ENCODE results near the gene MSRB3.

MSRB3 gene

GRCh38 chr12:65490250-65490649 is 211.8 kb downstream of the MSRB3 start:
- H3K36me3 Mint-ChIP-seq (ENCODE audit: low read depth), result no peaks in the 10 kb centered on the region
- DNase-seq (no peak), ATAC-seq (no peak)
- peaks cover 6% of the 10 kb centered on the region for H3K9me3 Mint-ChIP-seq
- no peaks in the 10 kb centered on the region for H3K4me1 Mint-ChIP-seq
- H3K27me3 Mint-ChIP-seq, result peaks cover 6% of the 10 kb centered on the region
- H3K27ac Mint-ChIP-seq, result no peak overlapping the region
- no peak overlapping the region for H3K4me3 Mint-ChIP-seq

- H3K4me3 Mint-ChIP-seq, result no peak overlapping the region
- no peak for ATAC-seq
- no peak for DNase-seq
- H3K36me3 Mint-ChIP-seq (ENCODE audit: low read depth), result no peaks in the 10 kb centered on the region
- no peak overlapping the region for H3K27ac Mint-ChIP-seq
- peaks cover 3% of the 10 kb centered on the region for H3K9me3 Mint-ChIP-seq
- peaks cover 6% of the 10 kb centered on the region for H3K27me3 Mint-ChIP-seq
- no peaks in the 10 kb centered on the region for H3K4me1 Mint-ChIP-seq
Measured at GRCh38 chr12:65492998-65493912, 214.8 kb downstream of the MSRB3 start.

GRCh38 chr12:65493913-65494245 is 215.4 kb downstream of the MSRB3 start:
- Mint-ChIP-seq H3K27me3 (peaks cover 6% of the 10 kb centered on the region), H3K9me3 (peaks cover 3% of the 10 kb centered on the region), H3K27ac (no peak overlapping the region), H3K4me1 (no peaks in the 10 kb centered on the region), H3K36me3 (ENCODE audit: low read depth) (no peaks in the 10 kb centered on the region), H3K4me3 (no peak overlapping the region)
- ATAC-seq (no peak), DNase-seq (no peak)

GRCh38 chr12:65494537-65494936 is 216.1 kb downstream of the MSRB3 start:
- no peak for ATAC-seq
- no peak for DNase-seq
- H3K4me1 Mint-ChIP-seq, result no peaks in the 10 kb centered on the region
- H3K36me3 Mint-ChIP-seq (ENCODE audit: low read depth), result no peaks in the 10 kb centered on the region
- peaks cover 3% of the 10 kb centered on the region for H3K9me3 Mint-ChIP-seq
- no peak overlapping the region for H3K4me3 Mint-ChIP-seq
- no peak overlapping the region for H3K27ac Mint-ChIP-seq
- H3K27me3 Mint-ChIP-seq, result peaks cover 6% of the 10 kb centered on the region

GRCh38 chr12:65495233-65495632 is 216.8 kb downstream of the MSRB3 start:
- no peak overlapping the region for H3K27ac Mint-ChIP-seq
- no peaks in the 10 kb centered on the region for H3K4me1 Mint-ChIP-seq
- peaks cover 10% of the 10 kb centered on the region for H3K27me3 Mint-ChIP-seq
- peaks cover 3% of the 10 kb centered on the region for H3K9me3 Mint-ChIP-seq
- H3K4me3 Mint-ChIP-seq, result no peak overlapping the region
- ATAC-seq (no peak), DNase-seq (no peak)
- no peaks in the 10 kb centered on the region for H3K36me3 Mint-ChIP-seq (ENCODE audit: low read depth)

GRCh38 chr12:65496617-65497016 is 218.1 kb downstream of the MSRB3 start:
- no peak overlapping the region for H3K4me3 Mint-ChIP-seq
- DNase-seq (no peak), ATAC-seq (no peak)
- peaks cover 12% of the 10 kb centered on the region for H3K27me3 Mint-ChIP-seq
- H3K27ac Mint-ChIP-seq, result no peak overlapping the region
- H3K4me1 Mint-ChIP-seq, result no peaks in the 10 kb centered on the region
- no peaks in the 10 kb centered on the region for H3K36me3 Mint-ChIP-seq (ENCODE audit: low read depth)
- peaks cover 3% of the 10 kb centered on the region for H3K9me3 Mint-ChIP-seq

- Mint-ChIP-seq H3K9me3 (no peaks in the 10 kb centered on the region), H3K36me3 (ENCODE audit: low read depth) (no peaks in the 10 kb centered on the region), H3K27me3 (peaks cover 7% of the 10 kb centered on the region), H3K27ac (no peak overlapping the region), H3K4me1 (no peaks in the 10 kb centered on the region), H3K4me3 (no peak overlapping the region)
- ATAC-seq (no peak), DNase-seq (no peak)
Measured at GRCh38 chr12:65497660-65498059, 219.2 kb downstream of the MSRB3 start.

GRCh38 chr12:65499167-65499566 is 220.7 kb downstream of the MSRB3 start:
- DNase-seq (no peak), ATAC-seq (no peak)
- Mint-ChIP-seq H3K9me3 (no peaks in the 10 kb centered on the region), H3K4me3 (no peak overlapping the region), H3K27ac (no peak overlapping the region), H3K36me3 (ENCODE audit: low read depth) (no peaks in the 10 kb centered on the region), H3K27me3 (peaks cover 9% of the 10 kb centered on the region), H3K4me1 (no peaks in the 10 kb centered on the region)

- Mint-ChIP-seq H3K36me3 (ENCODE audit: low read depth) (no peaks in the 10 kb centered on the region), H3K9me3 (no peaks in the 10 kb centered on the region), H3K4me3 (no peak overlapping the region), H3K4me1 (no peaks in the 10 kb centered on the region), H3K27me3 (peaks cover 7% of the 10 kb centered on the region), H3K27ac (no peak overlapping the region)
- DNase-seq (no peak), ATAC-seq (no peak)
Measured at GRCh38 chr12:65500091-65500900, 221.8 kb downstream of the MSRB3 start.

- DNase-seq, result no peak
- Mint-ChIP-seq H3K4me3 (no peak overlapping the region), H3K9me3 (no peaks in the 10 kb centered on the region), H3K27me3 (peaks cover 7% of the 10 kb centered on the region), H3K27ac (no peak overlapping the region), H3K4me1 (no peaks in the 10 kb centered on the region), H3K36me3 (ENCODE audit: low read depth) (no peaks in the 10 kb centered on the region)
- ATAC-seq, result no peak
Measured at GRCh38 chr12:65501093-65501621, 222.7 kb downstream of the MSRB3 start.

GRCh38 chr12:65501935-65502334 is 223.5 kb downstream of the MSRB3 start:
- Mint-ChIP-seq H3K4me1 (no peaks in the 10 kb centered on the region), H3K36me3 (ENCODE audit: low read depth) (no peaks in the 10 kb centered on the region), H3K9me3 (no peaks in the 10 kb centered on the region), H3K4me3 (no peak overlapping the region), H3K27ac (no peak overlapping the region), H3K27me3 (peaks cover 7% of the 10 kb centered on the region)
- ATAC-seq (no peak), DNase-seq (no peak)

GRCh38 chr12:65504417-65504816 is 225.9 kb downstream of the MSRB3 start:
- H3K9me3 Mint-ChIP-seq, result no peaks in the 10 kb centered on the region
- peaks cover 7% of the 10 kb centered on the region for H3K27me3 Mint-ChIP-seq
- no peak for DNase-seq
- ATAC-seq, result no peak
- no peaks in the 10 kb centered on the region for H3K4me1 Mint-ChIP-seq
- no peaks in the 10 kb centered on the region for H3K36me3 Mint-ChIP-seq (ENCODE audit: low read depth)
- no peak overlapping the region for H3K27ac Mint-ChIP-seq
- H3K4me3 Mint-ChIP-seq, result no peak overlapping the region

- Mint-ChIP-seq H3K27ac (no peak overlapping the region), H3K36me3 (ENCODE audit: low read depth) (no peaks in the 10 kb centered on the region), H3K4me1 (no peaks in the 10 kb centered on the region), H3K27me3 (peaks cover 5% of the 10 kb centered on the region), H3K4me3 (no peak overlapping the region), H3K9me3 (no peaks in the 10 kb centered on the region)
- no peak for DNase-seq
- ATAC-seq, result no peak
Measured at GRCh38 chr12:65505386-65506121, 227.1 kb downstream of the MSRB3 start.

GRCh38 chr12:65508276-65509035 is 230.0 kb downstream of the MSRB3 start:
- H3K27me3 Mint-ChIP-seq, result peaks cover 5% of the 10 kb centered on the region
- no peaks in the 10 kb centered on the region for H3K36me3 Mint-ChIP-seq (ENCODE audit: low read depth)
- H3K4me3 Mint-ChIP-seq, result no peak overlapping the region
- H3K9me3 Mint-ChIP-seq, result no peaks in the 10 kb centered on the region
- ATAC-seq (no peak), DNase-seq (no peak)
- no peak overlapping the region for H3K27ac Mint-ChIP-seq
- no peaks in the 10 kb centered on the region for H3K4me1 Mint-ChIP-seq
